Heart left ventricle (tissue), 13 donors: ENCODE measurements around the gene SNX25.

ENCODE experiments used
- POLR2A ChIP-seq, 2 donors: fragments of 450-650 bp; IDR thresholded peaks; one replicate each; pipeline ENCODE4 v1.6.1; 2017; ENCODE audit warnings: antibody characterized with exemption in 2 of 2, mild to moderate bottlenecking in 2 of 2, moderate library complexity in 2 of 2
- TF ChIP-seq, protein P1 (sequence below), 12 donors: fragments of 200-600 bp; sonication (generic) in 4 of 12; IDR thresholded peaks; one replicate each; pipeline versions ENCODE4 v1.5.0 to v1.8.0; 2018 to 2022; ENCODE audit warnings: antibody characterized with exemption in 12 of 12, mild to moderate bottlenecking in 5 of 12
- donor health status: ischemic (EF 13 %, LVEDD 7.1; RV severe dilation, severe dysfunction).
- donor health status: DM: no; HTN: yes; CAD: no.
- donor health status: DM: no; HTN: no; CAD: no.
- donor health status: ischemic (EF 25% LVEDD 6.9; RV normal size, moderate dysfunction).
- donor health status: ischemic (EF 25% LVEDD 5.7; RV mildly dilated, moderate dysfunction).
- donor health status: ischemic (EF 35%, LVEDD 5.7; RV mildly dilated, moderate dysfunction).
- donor health status: nonischemic (EF 11% LVEDD 7.7; RV severe dilation, severe dysfunction).
- donor health status: DM: yes; HTN: yes; CAD: no.
- donor health status: PGD.
- donor health status: ischemic (EF 29% LVEDD 5.4; RV normal size, mild dysfunction).
- donor health status: nonischemic (EF 23%, LVEDD 6.1; RV moderate dilation, normal function).

DNA sequence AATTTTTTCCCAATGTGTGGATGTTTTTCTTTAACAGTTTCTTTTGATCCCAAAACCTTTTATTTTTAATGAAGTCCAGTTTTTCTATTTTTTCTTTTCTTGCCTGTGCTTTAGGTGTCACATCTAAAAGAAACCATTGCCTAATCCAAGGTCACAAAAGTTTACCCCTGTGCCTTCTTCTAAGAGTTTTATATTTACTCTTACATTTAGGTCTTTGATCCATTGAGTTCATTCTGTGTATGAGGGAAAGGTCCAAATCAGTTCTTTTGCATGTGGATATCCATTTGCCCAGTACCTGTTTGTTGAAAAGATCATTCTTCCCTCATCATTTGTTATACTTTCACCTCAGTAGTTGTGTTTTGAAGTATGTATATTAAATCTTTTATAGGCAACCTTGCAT lies 173.4 kb downstream of the SNX25 start:
- no peak for TF ChIP-seq POLR2A (IDR thresholded peaks at IDR 0.05)
- TF ChIP-seq, protein P1, sequence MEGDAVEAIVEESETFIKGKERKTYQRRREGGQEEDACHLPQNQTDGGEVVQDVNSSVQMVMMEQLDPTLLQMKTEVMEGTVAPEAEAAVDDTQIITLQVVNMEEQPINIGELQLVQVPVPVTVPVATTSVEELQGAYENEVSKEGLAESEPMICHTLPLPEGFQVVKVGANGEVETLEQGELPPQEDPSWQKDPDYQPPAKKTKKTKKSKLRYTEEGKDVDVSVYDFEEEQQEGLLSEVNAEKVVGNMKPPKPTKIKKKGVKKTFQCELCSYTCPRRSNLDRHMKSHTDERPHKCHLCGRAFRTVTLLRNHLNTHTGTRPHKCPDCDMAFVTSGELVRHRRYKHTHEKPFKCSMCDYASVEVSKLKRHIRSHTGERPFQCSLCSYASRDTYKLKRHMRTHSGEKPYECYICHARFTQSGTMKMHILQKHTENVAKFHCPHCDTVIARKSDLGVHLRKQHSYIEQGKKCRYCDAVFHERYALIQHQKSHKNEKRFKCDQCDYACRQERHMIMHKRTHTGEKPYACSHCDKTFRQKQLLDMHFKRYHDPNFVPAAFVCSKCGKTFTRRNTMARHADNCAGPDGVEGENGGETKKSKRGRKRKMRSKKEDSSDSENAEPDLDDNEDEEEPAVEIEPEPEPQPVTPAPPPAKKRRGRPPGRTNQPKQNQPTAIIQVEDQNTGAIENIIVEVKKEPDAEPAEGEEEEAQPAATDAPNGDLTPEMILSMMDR (IDR thresholded peaks at IDR 0.05): no peak
